Mucosa of descending colon (tissue), 3 donors: ENCODE measurements around the gene PLSCR4. TPM values are rescaled to one million over a fixed set of nuclear protein-coding genes. Genes with fewer than 3 reads are reported as not detected.

Experiments used
- ATAC-seq: fragments of 200-7000 bp; cut with Tn5 transposase; one replicate; pipeline ENCODE4 v1.9.1; 2020; ENCODE audit warnings: mild to moderate bottlenecking, moderate library complexity
- DNase-seq, 3 donors: peaks; one replicate each; pipeline ENCODE4 v3.0.0-alpha.2; 2020
- H3K36me3 ChIP-seq: fragments of 200-600 bp; one replicate; pipeline ENCODE4 v1.8.0; 2021; ENCODE audit warnings: low read depth, mild to moderate bottlenecking
- H3K4me1 ChIP-seq: fragments of 200-600 bp; one replicate; pipeline ENCODE4 v1.8.0; 2021; ENCODE audit warnings: low read depth, mild to moderate bottlenecking
- H3K4me3 ChIP-seq: fragments of 200-600 bp; one replicate; pipeline ENCODE4 v1.8.0; 2021; ENCODE audit warnings: mild to moderate bottlenecking
- H3K9me3 ChIP-seq: fragments of 200-600 bp; one replicate; pipeline ENCODE4 v1.8.0; 2021; ENCODE audit warnings: mild to moderate bottlenecking
- CTCF ChIP-seq: fragments of 200-600 bp; IDR thresholded peaks from one replicate; pipeline ENCODE4 v1.8.0; 2022; ENCODE audit warnings: antibody characterized with exemption, mild to moderate bottlenecking
- intact Hi-C, 2 donors: fragments of 100-400 bp; cut with DNase I in 1 of 2; cut with micrococcal nuclease in 1 of 2; formaldehyde crosslinking; loops; one replicate each; pipeline versions ENCODE4 v1.11.0 to v1.11.1; 2022; cut with DNase I, micrococcal nuclease
- total RNA-seq, 3 donors: library from RNA; stranded (reverse); fragmentation: NEBNext Ultra II Directional in 2 of 3; extraction: Animal tissue kit (Norgen Biotek cat#: 25700) in 2 of 3; gene quantifications; one replicate each; pipeline versions ENCODE4 v1.2.1 to v1.2.4, GENCODE V29; 2021 to 2023
- donor health status: DM: no; HTN: no; CAD: no; lungs with moderate emphysema.
- donor health status: DM: no; HTN: no; CAD: no.
- donor health status: DM: no; HTN: yes; CAD: no.

The PLSCR4 gene
- total RNA-seq, 3 donors from 2014 or later = 45.3 to 72.7 (median 64.0) TPM

GRCh38 chr3:146166826-146167225 lies 84.1 kb downstream of the PLSCR4 start:
- DNase-seq (no peak), ATAC-seq (no peak)
- no peak overlapping the region for H3K4me3 ChIP-seq
- intact Hi-C loops = no loop called here
- H3K36me3 ChIP-seq = no peaks in the 10 kb centered on the region
- no peaks in the 10 kb centered on the region for H3K9me3 ChIP-seq
- H3K4me1 ChIP-seq = peaks cover 11% of the 10 kb centered on the region
- TF ChIP-seq CTCF = no peak

GRCh38 chr3:146166415-146166821 lies 84.5 kb downstream of the PLSCR4 start:
- no peak for TF ChIP-seq CTCF
- Histone ChIP-seq H3K9me3 (no peaks in the 10 kb centered on the region), H3K4me3 (no peak overlapping the region), H3K4me1 (peaks cover 11% of the 10 kb centered on the region), H3K36me3 (no peaks in the 10 kb centered on the region)
- ATAC-seq = no peak
- intact Hi-C loops = no loop called here
- no peak for DNase-seq

- intact Hi-C loops = no loop called here
- Histone ChIP-seq H3K36me3 (no peaks in the 10 kb centered on the region), H3K4me3 (no peak overlapping the region), H3K9me3 (no peaks in the 10 kb centered on the region), H3K4me1 (peaks cover 11% of the 10 kb centered on the region)
- no peak for DNase-seq
- no peak for ATAC-seq
- TF ChIP-seq CTCF = no peak
Observed at GRCh38 chr3:146165877-146166276, 85.0 kb downstream of the PLSCR4 start.

GRCh38 chr3:146164971-146165769 lies 85.7 kb downstream of the PLSCR4 start:
- Histone ChIP-seq H3K36me3 (no peaks in the 10 kb centered on the region), H3K4me1 (peaks cover 11% of the 10 kb centered on the region), H3K9me3 (no peaks in the 10 kb centered on the region), H3K4me3 (peak overlapping the region; percentile 6)
- intact Hi-C loops = no loop called here
- no peak for TF ChIP-seq CTCF
- DNase-seq (peak in 1 of 3 donors; percentile 54), ATAC-seq (peak; percentile 47)

GRCh38 chr3:146164506-146164905 lies 86.4 kb downstream of the PLSCR4 start:
- Histone ChIP-seq H3K9me3 (no peaks in the 10 kb centered on the region), H3K36me3 (no peaks in the 10 kb centered on the region), H3K4me1 (peaks cover 11% of the 10 kb centered on the region), H3K4me3 (no peak overlapping the region)
- intact Hi-C loops = no loop called here
- ATAC-seq = no peak
- DNase-seq = no peak
- TF ChIP-seq CTCF = no peak
